SK-N-SH treated with all-trans-retinoic acid at 6 μM for 48 hours (cell line): ENCODE data around the gene SCAPER.

ENCODE experiments used
- RARB ChIP-seq: fragments of 250-450 bp; sonication (Bioruptor Pico); IDR thresholded peaks from 2 replicates; pipeline ENCODE4 v1.8.0; 2021; ENCODE audit warnings: mild to moderate bottlenecking, moderate library complexity
- ZNF565 ChIP-seq: fragments of 450-650 bp; formaldehyde crosslinking; conservative IDR thresholded peaks from 2 replicates; pipeline ENCODE4 v1.5.0; 2020; ENCODE audit warnings: low read depth, mild to moderate bottlenecking, moderate library complexity
- ZNF70 ChIP-seq: fragments of 450-650 bp; formaldehyde crosslinking; IDR thresholded peaks from 2 replicates; pipeline ENCODE4 v1.5.0; 2020; ENCODE audit warnings: mild to moderate bottlenecking, moderate library complexity
- TF ChIP-seq, protein P1 (sequence below): fragments of 250-450 bp; sonication (Bioruptor Pico); IDR thresholded peaks from 2 replicates; pipeline ENCODE4 v1.5.1; 2021; ENCODE audit warnings: mild to moderate bottlenecking, moderate library complexity

DNA sequence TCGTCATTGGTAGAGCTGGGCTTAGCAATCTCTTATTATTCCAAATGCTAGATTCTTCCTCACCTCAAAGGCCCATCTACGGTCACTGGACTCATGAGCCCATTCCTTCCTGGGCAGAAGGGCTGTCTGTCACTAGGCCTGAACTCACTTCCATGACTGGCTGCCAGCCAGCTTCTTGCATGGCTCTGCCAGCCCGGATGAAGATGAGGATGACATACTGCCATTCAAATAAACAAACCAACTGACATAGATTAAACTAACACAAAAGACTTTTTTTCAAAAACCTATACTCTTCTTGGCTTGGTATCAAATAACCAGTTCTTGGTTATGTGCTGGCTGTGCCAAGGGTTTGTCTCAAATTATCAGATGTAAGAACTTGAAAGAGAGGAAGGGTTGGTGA is 544.7 kb downstream of the SCAPER start:
- TF ChIP-seq ZNF565 (CRISPR knock-in tag) = no peak
- no peak for TF ChIP-seq ZNF70 (CRISPR knock-in tag)
- TF ChIP-seq, protein P1, sequence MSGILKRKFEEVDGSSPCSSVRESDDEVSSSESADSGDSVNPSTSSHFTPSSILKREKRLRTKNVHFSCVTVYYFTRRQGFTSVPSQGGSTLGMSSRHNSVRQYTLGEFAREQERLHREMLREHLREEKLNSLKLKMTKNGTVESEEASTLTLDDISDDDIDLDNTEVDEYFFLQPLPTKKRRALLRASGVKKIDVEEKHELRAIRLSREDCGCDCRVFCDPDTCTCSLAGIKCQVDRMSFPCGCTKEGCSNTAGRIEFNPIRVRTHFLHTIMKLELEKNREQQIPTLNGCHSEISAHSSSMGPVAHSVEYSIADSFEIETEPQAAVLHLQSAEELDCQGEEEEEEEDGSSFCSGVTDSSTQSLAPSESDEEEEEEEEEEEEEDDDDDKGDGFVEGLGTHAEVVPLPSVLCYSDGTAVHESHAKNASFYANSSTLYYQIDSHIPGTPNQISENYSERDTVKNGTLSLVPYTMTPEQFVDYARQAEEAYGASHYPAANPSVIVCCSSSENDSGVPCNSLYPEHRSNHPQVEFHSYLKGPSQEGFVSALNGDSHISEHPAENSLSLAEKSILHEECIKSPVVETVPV (CRISPR knock-in tag) = no peak
- TF ChIP-seq RARB (CRISPR knock-in tag) = no peak
